AG09309 (cell line): ENCODE data around the gene PRKX.
"Not testable (repeated sequence)": the region's sequence is repeated elsewhere in the genome, so short reads cannot be mapped to it uniquely, and the experiment has no call there.

ENCODE experiments used
- DNase-seq: peaks from one replicate; pipeline ENCODE4 v3.0.0-alpha.2; 2010; ENCODE audit warnings: low read depth
- H3K4me3 ChIP-seq: 2 replicates; pipeline ENCODE4 v1.5.1; 2011; ENCODE audit warnings: mild to moderate bottlenecking, low read depth, low read length, moderate library complexity; ENCODE audit not compliant: control insufficient read depth
- CTCF ChIP-seq: IDR thresholded peaks from 2 replicates; pipeline ENCODE4 v1.5.1; 2011; ENCODE audit warnings: mild to moderate bottlenecking, low read depth, low read length, inconsistent platforms; ENCODE audit not compliant: insufficient read depth, control insufficient read depth; ENCODE audit errors: missing control alignments

The PRKX gene

GRCh38 chrX:3567686-3568085 lies 145.8 kb downstream of the PRKX start:
- no peak overlapping the region for H3K4me3 ChIP-seq
- DNase-seq, result no peak
- no peak for TF ChIP-seq CTCF

GRCh38 chrX:3563451-3563850 lies 150.0 kb downstream of the PRKX start:
- TF ChIP-seq CTCF, result no peak
- no peak for DNase-seq
- no peak overlapping the region for H3K4me3 ChIP-seq

GRCh38 chrX:3560010-3560409 lies 153.4 kb downstream of the PRKX start:
- DNase-seq, H3K4me3 ChIP-seq: not testable (repeated sequence)
